ENCODE data around the gene MDM4. TPM values are rescaled to one million over a fixed set of nuclear protein-coding genes. Genes with fewer than 3 reads are reported as not detected.

The MDM4 gene
- total RNA-seq, 6 experiments from 2014 or later: 21.0 to 37.6 (median 25.3) TPM

DNA sequence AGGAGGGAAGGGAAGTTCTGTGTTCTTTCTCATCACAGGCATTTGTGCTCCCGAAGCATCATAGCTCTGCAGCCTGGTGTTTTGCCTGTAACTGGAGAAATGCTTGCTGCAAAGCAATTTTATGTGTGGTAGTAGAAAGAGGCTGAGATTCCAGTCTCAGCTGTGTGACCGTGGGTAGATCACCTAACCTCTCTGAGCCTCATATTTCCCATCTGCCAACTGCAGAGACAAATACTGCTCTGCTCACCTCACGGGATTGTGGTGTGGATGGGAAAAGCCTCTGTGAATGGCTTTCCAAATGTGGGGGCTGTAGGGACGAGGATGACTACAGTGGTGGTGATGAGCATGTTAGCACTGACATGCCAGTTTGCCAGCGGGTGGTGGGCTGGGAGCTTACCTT lies 84.0 kb downstream of the MDM4 start:
- no peak overlapping the region for H3K27ac ChIP-seq
- 80% methylated on average over 1 of the region's 5 CpGs for WGBS (ENCODE audit: insufficient coverage, low coverage, low lambda C conversion rate, missing lambda C conversion rate)
- DNase-seq: no peak
- no peaks in the 10 kb centered on the region for H3K36me3 ChIP-seq
- H3K4me1 ChIP-seq: peaks cover 0 to 3% (median 0%) of the 10 kb centered on the region in 4 donors
- intact Hi-C loops (cut with DNase I): no loop called here
- ATAC-seq: no peak
- no peak overlapping the region for H3K4me3 ChIP-seq
- no peak for TF ChIP-seq POLR2A (IDR thresholded peaks at IDR 0.05)
- TF ChIP-seq, protein P1, sequence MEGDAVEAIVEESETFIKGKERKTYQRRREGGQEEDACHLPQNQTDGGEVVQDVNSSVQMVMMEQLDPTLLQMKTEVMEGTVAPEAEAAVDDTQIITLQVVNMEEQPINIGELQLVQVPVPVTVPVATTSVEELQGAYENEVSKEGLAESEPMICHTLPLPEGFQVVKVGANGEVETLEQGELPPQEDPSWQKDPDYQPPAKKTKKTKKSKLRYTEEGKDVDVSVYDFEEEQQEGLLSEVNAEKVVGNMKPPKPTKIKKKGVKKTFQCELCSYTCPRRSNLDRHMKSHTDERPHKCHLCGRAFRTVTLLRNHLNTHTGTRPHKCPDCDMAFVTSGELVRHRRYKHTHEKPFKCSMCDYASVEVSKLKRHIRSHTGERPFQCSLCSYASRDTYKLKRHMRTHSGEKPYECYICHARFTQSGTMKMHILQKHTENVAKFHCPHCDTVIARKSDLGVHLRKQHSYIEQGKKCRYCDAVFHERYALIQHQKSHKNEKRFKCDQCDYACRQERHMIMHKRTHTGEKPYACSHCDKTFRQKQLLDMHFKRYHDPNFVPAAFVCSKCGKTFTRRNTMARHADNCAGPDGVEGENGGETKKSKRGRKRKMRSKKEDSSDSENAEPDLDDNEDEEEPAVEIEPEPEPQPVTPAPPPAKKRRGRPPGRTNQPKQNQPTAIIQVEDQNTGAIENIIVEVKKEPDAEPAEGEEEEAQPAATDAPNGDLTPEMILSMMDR (IDR thresholded peaks at IDR 0.05): no peak
- H3K27me3 ChIP-seq: no peaks in the 10 kb centered on the region
- no peaks in the 10 kb centered on the region for H3K9me3 ChIP-seq

DNA sequence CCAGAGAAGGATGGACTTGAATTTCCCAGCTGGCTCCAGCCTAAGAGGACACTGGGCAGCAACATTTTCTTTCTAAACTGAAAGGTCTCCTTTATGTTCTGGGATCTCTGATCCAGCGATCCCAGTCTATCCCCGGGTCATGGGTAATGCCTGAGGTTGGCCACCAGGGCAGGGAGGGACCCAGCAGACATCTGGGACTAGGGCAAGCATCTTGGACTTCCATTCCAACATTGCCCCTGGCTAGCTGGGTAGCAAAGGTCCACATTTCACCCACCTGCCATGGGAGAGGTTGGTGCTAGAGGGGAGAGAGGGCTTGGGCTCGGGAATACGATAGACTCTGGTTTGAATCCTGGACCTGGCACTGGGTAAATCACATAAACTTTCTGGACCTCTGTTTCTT lies 84.8 kb downstream of the MDM4 start:
- WGBS (ENCODE audit: insufficient coverage, low coverage, low lambda C conversion rate, missing lambda C conversion rate): 93% methylated on average over 3 of the region's 4 CpGs
- no peak overlapping the region for H3K27ac ChIP-seq
- DNase-seq (no peak), ATAC-seq (no peak)
- H3K4me3 ChIP-seq: no peak overlapping the region
- TF ChIP-seq, protein P1 (IDR thresholded peaks at IDR 0.05): peak in 1 of 4 donors; percentile 7
- no peak for TF ChIP-seq POLR2A (IDR thresholded peaks at IDR 0.05)
- H3K36me3 ChIP-seq: no peaks in the 10 kb centered on the region
- H3K4me1 ChIP-seq: peaks cover 0 to 3% (median 0%) of the 10 kb centered on the region in 4 donors
- no peaks in the 10 kb centered on the region for H3K9me3 ChIP-seq
- H3K27me3 ChIP-seq: no peaks in the 10 kb centered on the region
- intact Hi-C loops (cut with DNase I): no loop called here

DNA sequence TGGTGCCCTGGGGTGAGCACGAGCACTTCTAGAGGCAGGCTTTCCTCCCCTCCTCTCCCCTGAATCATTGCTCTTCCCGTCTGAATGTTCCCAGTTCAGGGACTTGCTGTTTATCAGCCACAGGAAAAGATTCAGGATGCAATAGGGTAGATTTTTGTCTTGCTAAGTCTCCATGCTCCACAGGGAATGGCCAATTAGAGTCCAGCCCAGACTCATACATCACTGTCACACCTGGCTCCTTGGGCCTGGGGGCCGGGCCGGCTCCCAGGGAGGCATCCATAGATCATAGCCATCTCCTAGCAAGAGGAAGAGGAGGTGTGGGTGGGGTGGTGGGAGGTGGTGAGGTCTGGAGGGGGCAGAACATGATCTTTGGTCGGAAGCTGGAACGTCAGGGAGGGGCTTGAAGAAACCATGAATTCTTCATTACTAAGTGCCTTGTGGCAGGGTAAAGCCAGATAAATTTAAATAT lies 85.9 kb downstream of the MDM4 start:
- no peak overlapping the region for H3K27ac ChIP-seq
- no peaks in the 10 kb centered on the region for H3K36me3 ChIP-seq
- TF ChIP-seq, protein P1 (IDR thresholded peaks at IDR 0.05): no peak
- no peak for TF ChIP-seq POLR2A (IDR thresholded peaks at IDR 0.05)

DNA sequence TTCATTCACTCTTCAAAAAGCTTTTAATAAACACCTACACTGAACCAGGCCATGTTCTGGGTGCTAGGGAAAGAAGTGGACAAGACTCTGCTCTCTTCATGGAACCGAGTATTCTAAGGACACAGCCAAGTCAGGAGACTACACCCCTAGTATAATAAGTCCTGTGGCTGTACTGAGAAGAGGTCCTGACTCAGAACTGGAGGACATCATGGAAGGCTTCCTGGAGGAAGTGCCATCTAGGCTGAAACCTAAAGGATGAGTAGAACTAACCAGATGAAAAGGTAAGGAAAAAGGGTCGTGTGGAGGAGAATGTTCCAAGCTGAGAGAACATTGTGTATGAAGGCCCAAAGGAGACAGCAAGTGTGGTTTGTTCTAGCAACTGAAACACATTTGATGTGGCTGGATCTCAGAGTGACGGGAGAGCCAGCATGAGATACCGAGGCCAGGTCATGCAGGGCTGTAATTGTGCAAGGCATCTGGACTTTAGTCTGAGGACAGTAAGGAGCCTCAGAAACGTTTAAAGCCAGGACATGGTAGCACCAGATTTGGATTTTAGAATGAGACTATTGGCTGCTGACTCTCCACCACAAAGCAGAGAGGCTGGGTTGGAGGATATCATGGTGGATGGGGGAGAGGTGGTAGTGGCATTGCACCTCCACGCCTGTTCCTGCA lies 86.8 kb downstream of the MDM4 start:
- Histone ChIP-seq H3K9me3 (no peaks in the 10 kb centered on the region), H3K27me3 (no peaks in the 10 kb centered on the region), H3K4me3 (no peak overlapping the region), H3K4me1 (peaks cover 0 to 3% (median 0%) of the 10 kb centered on the region in 4 donors), H3K36me3 (no peaks in the 10 kb centered on the region), H3K27ac (no peak overlapping the region)
- DNase-seq: no peak
- peak; percentile 55 to 91 (median 65) for ATAC-seq
- no peak for TF ChIP-seq POLR2A (IDR thresholded peaks at IDR 0.05)
- TF ChIP-seq, protein P1 (IDR thresholded peaks at IDR 0.05): no peak
- intact Hi-C loops (cut with DNase I): no loop called here
- WGBS (ENCODE audit: insufficient coverage, low coverage, low lambda C conversion rate, missing lambda C conversion rate): 41% methylated on average over 5 of the region's 6 CpGs

More for the DNA sequence above, 85.9 kb downstream of the MDM4 start:
- peaks cover 0 to 3% (median 0%) of the 10 kb centered on the region in 4 donors for H3K4me1 ChIP-seq
- no peak overlapping the region for H3K4me3 ChIP-seq
- H3K9me3 ChIP-seq: no peaks in the 10 kb centered on the region
- ATAC-seq (no peak), DNase-seq (no peak)
- 76% methylated on average over 4 of the region's 6 CpGs for WGBS (ENCODE audit: insufficient coverage, low coverage, low lambda C conversion rate, missing lambda C conversion rate)
- H3K27me3 ChIP-seq: no peaks in the 10 kb centered on the region
- intact Hi-C loops (cut with DNase I): no loop called here
